HPDE6-E6E7 (cell line): ENCODE results near the gene RAD51B.

ENCODE experiments used
- DNase-seq: peaks from one replicate; pipeline ENCODE4 v3.0.0; 2011; ENCODE audit warnings: missing footprints; ENCODE audit errors: extremely low spot score

Gene RAD51B

DNA sequence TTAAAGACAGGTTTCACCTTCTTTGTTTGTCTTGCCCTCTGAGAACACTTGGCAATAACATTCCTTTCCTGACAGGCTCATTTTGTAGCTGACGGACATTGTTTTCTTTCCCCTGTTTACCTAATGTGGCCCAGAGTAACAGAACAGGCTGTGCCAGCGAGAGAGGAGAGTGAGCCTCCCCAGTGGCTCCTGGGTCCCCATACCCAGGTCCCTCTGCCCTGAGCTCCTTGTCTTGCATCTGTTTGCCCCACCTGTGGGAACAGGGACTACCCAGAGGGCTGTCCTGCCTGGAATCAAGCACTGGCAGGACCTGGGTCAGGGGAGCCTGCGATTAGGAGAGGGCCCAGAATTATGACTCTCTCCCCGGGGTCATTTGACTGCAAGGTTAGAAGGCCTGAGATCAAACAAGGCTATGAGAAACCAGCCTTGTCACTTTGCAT is 750.4 kb downstream of the RAD51B start:
- DNase-seq, result no peak

DNA sequence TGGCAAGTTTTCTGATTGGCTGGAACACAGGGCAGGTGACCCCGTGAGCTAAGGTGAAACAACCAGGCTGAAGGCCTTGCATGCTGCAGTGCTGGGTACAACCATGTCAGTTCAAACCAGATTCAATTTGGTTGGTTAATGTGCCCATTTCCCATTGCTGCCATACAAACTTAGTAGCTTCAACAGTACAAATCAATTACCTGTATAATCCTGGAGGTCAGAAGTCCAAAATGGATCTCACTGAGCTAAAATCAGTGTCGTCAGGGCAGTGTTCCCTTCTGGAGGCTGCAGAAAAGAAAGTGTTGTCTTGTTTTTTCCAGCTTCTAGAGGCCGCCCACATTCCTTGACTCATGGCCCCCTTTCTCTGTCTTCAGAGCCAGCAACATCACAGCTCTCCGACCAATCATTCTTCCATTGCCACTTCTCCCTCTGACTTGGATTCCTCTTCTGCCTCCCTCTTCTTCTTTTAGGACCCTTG is 751.6 kb downstream of the RAD51B start:
- DNase-seq, result no peak

DNA sequence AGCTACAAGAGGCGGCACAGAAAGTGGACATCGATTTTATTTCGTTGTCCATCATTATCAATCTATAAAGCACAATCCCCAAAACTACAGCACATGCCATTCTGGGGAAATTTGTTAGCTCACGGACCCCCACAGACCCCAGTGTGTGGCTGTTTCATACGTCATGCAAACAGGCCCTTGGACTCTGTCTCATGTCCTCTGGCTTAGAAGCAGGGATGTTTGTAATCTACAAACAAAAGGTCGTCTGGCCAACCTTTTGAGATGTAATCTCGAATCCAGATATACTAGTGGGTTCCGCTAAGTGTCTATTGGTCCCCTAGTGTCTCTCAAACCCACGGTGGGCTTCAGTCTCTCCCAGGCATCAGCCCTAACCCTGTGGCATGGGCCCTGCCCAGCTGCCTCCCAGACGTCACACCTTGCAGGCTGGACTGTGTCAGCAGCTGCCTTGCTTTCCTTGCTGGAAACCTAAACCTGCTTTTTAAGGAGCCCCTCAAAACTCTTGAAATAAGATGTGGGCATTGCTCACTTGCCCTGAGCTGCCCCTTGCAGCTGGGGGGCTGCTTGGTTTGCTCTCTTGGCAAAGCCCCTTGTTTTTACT is 752.4 kb downstream of the RAD51B start:
- no peak for DNase-seq

DNA sequence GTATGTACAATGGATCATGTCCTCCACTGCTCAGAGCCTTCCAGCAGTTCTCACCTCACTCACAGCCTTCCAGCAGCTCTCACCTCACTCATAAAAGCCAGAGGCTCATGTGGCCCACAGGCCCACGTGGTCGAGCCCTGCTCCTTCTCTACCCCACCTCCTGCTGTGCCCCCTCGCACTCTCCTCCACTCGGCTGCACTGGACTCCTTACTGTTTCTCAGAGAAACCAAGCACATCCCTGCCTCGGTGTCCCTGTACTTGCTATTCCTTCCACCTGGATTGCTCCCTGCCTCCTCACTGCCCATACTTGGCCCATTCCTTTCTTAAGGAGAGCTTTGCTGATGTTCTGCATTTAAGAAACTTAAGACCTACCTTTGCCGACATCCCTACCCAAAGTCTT is 753.5 kb downstream of the RAD51B start:
- no peak for DNase-seq

DNA sequence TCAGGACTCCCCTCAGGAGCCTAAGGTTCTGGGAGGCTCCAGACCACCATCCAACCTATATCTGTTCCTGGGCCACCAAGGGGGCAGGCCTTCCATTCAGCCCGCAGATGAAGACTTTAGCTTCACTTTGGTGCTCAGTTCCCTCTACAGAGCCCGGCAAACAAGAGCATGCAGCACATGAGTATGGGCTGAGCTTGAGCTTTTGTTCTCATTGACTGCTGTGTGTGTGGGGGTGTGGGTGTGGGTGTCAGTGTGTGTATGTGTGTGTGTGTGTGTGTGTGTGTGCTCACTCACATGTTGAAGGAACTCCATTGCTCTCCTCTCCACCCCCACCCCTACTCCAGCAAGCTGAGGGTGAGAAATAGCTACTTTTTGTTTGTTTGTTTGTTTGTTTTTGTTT is 754.1 kb downstream of the RAD51B start:
- DNase-seq, result no peak

DNA sequence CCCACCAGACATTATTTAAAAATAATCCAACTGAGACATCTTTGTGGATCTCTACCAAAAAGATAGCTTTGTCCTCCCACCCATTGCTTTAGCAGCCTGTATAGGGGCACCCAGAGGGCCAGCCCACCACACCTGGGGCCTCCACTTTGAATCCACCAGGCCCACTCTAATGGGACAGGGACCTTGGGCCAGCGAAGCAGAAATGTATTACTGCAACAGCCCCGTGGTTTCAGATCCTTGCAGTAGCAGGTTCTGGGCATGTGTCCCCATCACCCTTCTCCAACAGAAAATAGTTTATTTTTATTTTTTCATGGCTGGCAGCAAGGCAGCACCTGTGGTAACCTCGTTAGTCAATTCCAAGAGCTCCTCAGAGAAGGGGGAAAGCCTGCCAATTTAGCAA is 754.9 kb downstream of the RAD51B start:
- no peak for DNase-seq

DNA sequence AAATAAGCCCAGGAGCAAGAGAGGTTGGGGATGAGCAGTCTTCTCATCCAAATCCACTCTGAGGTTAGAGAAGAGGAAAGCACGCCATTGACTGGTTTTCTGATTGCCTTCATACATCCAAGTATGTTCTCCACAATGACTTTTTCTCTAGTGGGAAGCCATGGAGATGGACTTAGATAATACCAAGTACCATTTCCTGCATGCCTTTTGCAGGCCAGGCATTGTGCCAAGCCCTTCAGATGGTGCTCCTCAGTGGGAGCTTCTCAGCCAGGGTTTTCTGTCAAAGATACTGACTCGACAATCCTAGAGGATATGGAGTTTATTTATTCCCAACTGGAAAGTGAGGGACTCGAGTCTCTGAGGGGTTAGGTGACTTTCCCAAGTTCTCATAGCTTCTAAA is 755.3 kb downstream of the RAD51B start:
- no peak for DNase-seq

DNA sequence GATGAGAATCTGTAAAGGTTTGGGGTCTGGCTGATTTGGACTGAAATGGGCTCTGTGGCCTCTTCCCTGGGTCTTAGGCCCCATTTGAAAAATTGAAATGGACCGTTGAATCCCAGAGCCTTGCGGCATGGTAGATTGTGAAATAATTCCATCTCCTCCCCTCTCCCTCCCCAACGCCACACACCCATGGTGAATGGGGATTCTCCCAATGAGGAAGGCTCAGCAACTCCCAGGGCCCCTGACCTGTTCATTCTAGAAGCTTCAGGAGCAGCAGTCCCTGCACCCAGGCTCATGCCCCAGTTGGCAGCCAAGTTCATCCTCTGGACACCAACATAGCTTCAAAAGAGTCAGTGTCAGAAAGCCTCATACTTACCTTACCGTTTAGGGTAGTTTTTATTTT is 755.8 kb downstream of the RAD51B start:
- no peak for DNase-seq

DNA sequence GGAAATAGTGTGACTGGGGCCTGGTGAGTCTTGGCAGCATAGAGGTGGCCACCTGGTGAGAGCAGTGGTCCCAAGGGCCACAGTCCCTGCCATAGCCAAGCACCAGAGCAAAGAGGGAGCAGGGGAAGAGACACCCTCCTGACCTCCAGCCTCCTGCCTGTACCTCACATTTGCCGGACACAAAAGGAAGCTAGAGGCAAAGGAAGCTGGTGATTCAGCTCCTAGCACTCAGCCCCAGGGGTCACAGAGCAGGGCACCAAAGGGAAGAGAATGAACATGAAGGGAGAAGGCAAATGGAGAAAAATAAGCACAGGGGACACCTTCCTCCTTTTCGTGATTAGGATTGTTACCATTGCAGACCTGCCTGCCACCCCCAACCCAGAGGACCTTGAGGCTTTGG is 756.5 kb downstream of the RAD51B start:
- DNase-seq, result peak; percentile 37

DNA sequence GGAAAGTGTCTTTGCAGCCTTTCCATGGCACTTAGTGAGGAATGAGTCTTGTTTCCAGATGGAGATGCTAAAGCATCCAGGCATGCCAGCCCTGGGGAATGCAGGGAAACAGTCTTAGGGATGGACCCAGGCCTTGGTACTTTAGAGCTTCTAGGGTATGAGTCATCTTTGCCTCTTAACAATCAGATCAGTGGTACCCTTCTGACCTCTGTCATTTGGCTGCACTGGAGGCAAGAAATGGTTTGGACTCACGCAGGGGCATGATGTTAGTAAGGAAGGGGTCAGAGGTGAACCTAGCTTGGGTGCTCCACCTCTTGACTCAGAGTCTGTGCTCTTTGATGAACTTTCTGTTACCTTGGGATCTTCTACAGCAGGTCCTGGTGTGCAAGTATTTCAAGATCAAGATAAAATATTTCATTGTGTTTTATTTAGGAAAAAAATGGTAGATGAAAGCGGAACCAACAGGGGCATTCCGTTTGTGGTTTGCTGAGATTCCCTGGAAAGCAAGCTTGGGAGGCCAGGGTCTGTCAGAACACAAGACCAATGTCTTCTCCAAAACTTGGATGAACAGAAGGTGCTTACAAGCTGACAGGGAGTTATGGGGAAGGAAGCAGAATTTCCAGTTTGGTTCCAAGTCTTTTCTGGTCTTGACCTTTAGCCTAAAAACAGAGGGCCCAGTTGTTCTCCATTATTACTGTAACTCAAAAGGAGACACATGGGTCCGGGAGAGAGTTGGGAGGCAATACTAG is 757.1 kb downstream of the RAD51B start:
- peak; percentile 22 for DNase-seq

DNA sequence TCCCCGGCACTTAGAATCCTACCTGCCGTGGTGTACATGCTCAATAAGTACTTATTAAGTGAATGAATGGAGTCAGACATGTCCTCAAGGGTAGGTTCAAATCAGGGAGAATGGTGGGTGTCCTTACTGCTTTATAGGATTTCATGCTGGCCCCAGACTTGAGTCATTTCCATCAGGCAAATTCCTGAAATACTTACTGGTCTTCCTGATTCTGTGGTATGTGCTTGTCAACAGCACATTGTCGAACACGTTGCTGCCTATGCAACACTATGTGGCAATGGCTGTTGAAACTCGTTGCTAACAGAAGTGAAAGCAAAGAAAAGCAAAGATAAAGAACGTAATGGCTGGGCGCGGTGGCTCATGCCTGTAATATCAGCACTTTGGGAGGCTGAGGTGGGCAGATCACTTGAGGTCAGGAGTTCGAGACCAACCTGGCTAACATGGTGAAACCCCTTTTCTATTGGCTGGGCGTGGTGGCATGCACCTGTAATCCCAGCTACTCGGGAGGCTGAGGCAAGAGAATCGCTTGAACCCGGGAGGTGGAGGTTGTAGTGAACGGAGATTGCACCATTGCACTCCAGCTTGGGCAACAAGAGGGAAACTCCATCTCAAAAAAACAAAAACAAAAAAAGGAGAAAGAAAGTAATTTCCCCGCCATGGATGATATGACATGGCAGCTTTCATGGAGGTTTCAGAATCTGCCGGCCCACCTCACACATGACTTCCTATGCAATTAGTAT is 758.4 kb downstream of the RAD51B start:
- peak; percentile 96 for DNase-seq

DNA sequence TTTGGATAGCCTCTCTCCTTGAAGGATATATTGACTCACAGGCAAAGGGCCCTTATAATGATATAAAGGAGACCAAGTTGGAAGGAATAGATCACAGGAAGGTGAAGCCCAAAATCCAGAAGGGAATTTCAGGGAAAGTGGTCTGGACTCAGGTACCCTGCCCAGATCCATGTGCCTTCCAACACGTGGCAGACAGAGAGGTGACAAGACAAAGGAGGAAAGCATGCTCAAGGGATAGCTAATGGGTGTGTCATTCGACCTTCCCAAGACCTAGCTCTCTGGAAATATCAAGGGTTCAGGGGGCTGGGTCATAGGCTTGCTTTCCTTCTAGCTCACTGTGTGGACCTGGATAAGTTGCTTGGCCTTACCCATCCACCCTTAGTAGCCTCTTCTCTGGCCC is 759.0 kb downstream of the RAD51B start:
- DNase-seq, result no peak

DNA sequence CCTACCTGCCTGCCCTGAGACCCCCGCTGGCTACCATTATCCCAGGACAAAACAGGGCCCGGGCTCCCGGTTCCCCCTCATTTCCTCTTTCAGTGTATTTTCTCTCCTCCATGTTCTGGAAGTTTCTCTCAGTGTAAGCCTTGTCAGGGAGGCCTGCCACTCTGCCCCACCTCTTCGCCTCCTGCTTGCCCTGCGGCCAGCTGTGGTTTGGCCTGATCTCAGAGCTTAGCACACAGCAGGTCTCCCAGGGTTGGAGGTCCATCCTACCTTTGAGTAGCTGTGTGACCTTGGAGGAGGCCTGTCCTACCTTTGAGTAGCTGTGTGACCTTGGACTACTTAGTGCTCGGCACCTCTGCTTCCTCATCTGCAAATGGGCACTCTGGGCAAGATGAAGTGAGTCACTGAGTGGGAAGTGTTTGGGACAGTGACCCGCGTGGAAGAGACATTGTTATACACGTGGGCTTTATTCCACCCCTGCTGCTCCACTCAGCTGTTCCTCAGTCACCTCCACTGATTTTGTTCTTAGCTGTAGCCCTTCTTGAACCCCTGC is 760.6 kb downstream of the RAD51B start:
- no peak for DNase-seq

DNA sequence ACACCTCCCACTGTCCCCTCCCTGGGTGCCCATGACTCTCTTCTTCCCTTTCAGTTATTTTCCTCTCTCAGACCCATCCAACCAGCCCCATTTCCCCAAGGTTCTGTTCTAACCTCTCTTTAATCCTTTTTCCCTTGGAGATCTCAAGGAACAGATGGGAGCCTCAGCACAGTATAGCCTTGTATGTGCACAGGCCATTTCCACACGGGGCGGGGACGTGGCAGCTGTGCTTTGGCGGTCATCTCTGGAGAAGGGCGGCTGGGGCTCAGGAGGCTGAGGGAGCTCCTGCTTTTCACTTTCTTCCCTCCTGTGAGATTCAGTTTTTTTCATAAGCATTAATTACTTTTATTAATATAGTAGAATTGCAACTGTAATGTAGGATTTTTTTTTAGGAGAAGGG is 761.1 kb downstream of the RAD51B start:
- no peak for DNase-seq

DNA sequence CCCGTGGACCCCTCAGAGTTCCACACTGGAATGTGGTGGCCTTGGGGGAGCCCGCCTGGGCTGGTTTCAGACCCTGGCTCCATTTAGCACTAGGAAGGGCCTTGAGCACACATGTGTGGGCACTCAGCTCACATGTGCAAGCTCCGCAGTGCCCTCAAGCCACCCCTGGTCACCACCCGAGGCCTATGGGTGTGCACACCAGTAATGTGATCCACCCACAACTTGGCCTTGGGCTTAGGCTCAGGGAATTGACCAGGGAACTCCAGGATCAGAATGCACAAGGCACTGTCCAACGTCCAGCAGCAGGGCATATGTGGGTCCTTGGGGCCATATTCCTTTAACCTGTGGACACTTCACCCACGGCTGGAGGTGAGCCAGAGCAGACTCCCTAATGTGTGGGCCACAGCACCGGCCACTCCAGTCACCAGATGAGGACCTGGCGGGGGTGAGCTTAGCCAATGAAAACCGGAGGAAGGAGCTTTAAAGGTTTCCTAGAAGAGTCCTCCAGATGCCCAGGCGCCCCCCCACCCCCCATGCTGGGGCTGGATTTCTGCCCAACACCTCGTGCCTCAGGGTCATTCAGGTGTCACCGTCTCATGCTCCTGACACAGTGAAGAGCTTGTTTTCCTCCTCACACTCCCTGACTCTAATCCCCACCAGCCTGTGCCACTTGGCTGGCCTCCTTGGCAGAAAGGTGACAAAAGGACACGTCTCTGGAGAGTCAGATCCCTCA is 764.1 kb downstream of the RAD51B start:
- DNase-seq, result no peak

DNA sequence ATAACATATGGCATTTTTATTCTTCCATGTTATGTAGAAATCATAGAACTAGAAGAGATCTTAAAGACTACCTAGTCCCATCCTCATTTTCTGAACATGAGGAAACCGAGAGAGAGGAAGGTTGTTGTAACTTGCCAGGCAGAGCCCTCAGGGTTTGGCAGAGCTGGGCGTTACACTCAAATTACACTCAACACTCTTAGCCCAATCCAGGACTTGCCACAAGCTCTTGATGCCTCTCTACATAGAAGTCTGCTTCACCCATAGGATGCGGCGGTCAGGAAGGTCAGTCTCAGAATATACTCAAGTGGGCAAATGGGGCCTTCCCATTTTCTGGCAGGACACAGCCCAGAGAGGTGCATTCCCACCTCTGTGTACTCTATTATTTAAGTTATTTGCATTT is 765.2 kb downstream of the RAD51B start:
- no peak for DNase-seq

DNA sequence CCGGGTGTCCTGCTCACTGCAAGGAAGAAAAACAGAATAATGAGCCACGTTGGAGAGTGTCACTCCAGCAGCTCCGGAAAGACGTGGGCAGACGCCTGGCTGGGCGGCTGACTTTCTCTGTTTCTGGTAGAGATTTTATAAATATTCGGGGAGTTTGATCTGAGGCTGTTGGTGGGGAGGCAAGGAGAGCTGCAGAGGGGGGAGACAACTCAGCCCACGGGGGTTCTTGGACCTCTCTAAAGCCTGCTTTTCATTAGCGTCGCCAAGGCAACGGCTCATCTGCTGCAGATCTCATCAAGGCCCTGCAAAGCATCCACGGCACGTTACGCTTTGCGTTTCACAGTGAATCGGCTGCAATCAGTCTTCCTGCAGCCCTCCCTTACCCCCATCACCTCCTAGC is 766.1 kb downstream of the RAD51B start:
- DNase-seq, result no peak

DNA sequence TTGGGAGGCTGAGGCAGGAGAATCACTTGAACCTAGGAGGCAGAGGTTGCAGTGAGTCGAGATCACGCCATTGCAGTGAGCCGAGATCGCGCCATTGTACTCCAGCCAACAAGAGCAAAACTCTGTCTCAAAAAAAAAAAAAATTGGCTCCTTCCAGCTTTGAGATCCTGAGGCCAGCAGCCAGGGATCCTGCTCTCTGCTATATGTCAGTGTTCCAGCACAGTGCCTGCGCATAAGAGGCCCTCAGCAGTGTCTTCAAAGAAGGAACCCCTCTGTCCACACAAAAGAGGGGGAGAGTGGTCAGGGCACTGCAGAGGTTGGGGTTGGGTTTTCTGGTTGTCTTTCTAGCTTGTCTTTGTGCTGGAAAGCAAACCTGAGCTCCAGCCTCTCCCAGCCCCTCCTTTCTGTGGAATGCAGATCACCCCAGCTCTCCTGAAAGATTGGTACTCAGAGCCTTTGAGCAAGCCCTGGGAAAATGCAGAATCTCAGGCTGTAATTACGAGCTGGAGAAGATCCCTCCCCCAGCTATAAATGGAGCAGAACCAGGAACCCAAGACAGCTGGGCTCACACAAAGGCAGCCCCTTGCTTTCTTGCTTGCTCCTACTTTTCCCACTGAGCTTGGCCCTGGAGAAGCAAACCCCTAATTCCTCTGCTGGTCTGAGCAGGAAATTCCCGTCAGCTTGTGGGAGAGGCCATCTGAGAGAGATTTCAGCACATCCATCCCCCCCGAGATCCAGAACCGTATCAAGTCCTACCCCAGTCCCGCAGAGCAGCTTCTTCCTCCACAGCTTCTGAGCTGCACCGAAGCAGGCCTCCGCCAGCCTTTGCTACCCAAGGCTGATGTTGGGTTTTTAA is 767.5 kb downstream of the RAD51B start:
- DNase-seq, result no peak

DNA sequence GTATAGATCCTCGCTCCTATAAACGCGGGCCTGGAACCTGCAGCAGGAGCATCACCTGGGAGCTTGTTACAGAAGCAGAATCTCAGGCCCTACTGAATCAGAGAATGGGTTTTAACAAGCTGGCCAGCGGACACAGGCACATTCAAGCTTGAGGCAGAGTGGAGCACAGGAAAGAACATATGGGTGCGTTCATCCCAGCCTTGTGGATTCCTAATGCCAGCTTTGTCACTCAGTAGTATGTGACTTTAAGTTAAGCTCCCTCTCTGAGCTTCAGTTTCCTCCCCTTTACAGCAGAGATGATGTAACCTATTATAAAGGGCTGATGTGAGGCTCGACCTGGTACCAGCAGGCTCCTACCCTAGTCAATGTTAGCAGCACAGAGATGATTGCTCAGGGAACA is 768.4 kb downstream of the RAD51B start:
- no peak for DNase-seq

DNA sequence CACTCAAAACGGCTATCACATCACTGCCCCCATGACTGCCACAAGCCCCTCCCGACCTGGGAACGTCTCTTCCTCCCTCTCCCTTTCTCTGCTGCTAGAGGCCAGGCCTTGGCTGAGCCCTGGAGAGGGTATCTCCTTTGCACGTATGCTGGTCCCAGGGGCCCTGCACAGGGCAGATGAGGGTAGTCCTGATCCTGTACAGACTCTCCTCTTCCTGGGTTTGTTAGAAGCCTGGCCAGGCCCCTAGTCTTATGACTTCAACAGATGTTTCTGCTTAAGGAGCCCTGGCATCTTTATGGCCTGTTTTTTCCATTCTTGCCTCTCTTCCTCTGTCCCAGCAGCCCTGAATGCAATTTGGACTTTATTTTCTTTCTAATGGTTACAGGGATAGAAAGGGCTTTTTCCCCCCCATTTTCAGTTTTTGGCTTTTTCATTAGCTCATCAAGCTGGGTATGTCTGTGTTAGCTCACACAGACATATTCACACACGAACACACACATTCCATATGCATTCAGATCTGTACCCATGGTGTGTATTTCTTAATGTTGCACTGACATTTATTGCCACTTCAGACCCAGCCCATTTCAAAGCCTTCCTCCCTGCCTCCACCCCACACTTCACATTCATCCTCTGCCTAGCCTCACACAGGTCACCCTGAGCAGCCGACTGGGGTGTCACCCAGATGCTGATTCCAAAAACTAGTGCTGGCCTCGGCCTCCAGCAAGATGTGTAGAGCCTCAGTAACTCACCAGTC is 770.0 kb downstream of the RAD51B start:
- no peak for DNase-seq
